HG03442 (cell line): ENCODE measurements around the gene GATAD2B.
"Not testable (repeated sequence)": the region's sequence is repeated elsewhere in the genome, so short reads cannot be mapped to it uniquely, and the experiment has no call there.

Source experiments
- ATAC-seq: cut with Tn5 transposase; IDR thresholded peaks from one replicate; pipeline ENCODE4 v1.9.1; 2021; ENCODE audit warnings: mild to moderate bottlenecking, moderate library complexity; ENCODE audit not compliant: unreplicated experiment

Gene GATAD2B

GRCh38 chr1:153798468-153798780 lies 124.3 kb downstream of the GATAD2B start:
- ATAC-seq, result no peak

GRCh38 chr1:153796786-153797659 lies 125.7 kb downstream of the GATAD2B start:
- peak; percentile 52 for ATAC-seq

DNA sequence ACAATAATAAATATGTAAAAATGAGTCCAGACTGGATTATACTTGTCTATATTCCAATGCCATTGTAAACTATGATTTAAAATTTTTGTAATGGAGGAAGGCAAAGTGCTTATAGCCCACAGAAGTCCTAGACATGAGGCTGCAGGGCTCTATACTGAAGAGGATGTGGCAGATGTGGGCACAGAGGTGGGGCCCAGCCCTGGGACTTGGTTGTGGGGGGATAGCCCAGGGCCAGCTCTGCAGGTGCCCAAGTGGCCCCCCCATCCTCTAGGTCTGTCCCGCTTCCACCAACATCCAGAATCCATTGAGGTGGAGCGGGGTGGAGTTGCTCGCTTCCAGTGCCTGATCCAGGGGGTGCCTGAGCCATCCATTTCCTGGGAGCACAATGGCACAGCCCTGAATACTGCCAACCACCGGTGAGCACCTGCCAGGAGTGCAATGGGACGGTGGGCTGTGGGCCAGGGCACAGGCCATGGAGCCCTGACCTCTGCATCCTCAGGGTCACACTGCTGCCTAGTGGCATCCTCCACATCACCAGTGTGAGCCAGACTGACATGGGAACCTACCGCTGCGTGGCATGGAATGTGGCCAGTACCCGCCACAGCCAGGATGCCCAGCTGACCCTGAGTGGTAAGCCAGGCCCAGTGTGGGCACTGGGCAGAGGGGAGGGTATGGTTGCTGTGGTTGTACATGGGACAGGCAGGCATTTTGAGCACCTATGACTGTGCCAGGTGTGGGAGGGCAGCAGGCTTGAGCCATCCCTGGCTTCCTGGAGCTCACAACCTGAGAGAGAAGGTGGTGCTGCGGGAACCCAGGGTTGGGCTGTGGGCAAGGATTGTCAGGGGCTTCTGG lies 126.6 kb downstream of the GATAD2B start:
- ATAC-seq, result no peak

- no peak for ATAC-seq
These were observed 127.4 kb downstream of the GATAD2B start for GRCh38 chr1:153795330-153795837.

DNA sequence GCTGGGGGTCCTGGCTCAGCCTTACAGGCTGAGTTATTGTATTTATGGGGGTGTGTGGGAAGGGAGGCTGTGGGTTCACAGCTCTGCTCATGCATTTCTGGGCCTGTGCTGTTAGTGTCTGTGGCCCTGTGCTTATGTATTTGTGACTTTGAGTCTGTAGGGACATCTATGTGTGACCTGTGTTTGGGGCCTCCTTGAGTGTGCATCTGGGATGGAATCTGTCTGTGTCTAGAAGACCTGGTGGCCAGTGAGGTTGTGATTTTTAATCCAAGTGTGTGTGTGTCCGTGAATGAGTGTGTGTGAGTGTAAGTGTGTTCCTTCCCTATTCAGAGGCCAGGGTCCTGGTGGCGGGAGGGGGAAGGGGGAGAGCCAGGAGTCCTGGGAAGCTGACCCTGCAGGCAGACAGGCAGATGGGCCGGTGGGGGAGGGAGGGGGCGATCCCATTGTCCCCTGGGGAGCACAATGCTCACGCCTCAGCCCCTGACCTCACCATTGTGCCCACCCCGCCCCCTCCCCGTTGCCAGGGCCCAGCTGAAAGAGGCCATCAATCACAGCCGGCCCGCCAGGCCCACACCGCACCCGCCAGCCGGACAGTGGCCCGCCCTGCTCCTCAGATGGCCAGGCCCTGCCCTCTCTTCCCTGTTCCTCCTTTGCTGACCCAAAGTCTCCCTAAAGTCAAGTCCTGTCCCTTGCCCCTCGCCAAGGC lies 128.0 kb downstream of the GATAD2B start:
- no peak for ATAC-seq

- no peak for ATAC-seq
These were observed 128.7 kb downstream of the GATAD2B start for GRCh38 chr1:153793973-153794615.

DNA sequence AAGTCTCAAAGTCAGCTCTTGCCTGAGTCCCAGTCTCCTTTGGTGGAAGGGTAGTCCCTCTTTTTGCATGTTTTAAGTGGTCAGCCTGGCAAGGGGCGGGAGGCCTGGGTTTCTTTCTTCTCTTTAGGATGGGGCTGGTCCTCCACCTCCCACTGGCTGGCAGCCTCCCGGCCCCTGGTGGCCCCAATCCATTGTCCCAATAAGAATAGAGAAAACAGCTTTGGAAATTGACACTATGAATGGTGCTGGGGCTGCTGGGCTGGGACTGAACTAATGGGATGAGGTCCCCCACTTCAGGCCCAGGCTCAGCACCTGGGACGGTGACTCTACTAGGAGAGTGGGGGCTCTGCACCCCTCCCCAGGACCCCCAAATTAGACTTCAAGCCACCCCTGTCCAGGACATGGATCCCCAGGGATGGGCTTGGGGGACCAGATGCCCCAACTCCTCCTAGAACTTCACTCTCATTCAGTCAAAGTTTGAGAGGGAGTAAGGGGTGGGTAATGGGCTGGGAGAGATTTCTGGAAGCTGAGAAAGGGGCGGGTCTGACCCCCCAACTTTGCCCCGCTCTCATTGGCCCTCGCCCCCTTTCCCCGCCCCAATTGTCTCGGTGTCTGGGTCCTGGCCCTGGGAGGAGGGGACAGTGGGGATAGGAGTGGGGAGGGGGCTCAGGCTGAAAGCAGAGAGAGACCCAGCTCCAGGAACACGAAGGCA lies 129.4 kb downstream of the GATAD2B start:
- ATAC-seq, result no peak

DNA sequence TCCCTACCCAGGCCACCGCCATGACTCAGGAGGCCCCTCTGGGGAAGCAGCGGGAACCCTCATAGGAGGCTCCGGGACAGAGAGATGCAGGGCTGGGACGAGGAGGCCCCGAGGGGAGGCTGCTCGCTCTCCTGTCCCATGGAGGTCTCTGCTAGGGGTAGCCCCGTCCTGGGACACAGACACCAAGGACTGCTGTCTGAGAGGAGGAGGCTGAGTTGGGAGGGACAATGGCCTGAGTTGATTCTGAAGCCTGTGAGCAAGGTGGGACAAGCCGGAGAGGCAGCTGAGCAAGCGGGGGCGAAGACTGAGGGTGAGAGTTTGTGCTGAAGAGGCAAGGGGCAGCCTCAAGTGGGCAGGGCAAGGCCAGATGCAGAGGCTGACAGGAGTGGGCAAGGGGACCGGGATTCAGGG lies 130.1 kb downstream of the GATAD2B start:
- ATAC-seq, result no peak

DNA sequence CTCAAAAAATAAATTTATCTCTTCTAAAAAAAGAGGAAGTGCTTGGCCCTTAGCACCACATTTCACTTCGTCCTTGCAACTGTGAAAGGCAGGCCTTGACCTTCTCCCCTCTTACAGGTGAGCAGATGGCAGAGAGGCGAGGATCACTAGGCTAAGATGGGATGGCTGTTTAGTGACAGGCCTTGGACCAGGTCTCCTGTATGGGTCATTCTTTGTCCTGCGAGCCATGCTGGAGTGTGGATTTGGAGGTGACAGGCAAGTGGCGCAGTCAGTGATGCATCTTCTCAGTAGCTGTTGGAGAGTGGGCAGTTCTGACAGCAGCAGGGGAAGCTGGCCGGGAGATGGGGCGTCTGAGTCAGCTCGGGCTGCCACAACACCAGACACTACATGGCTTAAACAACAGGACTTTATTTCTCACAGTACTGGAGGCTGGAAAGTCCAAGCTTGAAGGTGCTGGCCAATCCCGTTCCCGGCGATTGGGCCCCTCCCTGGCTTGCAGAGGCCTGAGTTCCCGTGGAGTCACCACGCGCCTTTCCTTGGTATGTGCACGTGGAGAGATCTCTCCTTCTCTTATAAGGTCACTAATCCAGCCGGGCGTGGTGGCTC lies 131.0 kb downstream of the GATAD2B start:
- ATAC-seq, result no peak

- peak; percentile 88 for ATAC-seq
These were observed 131.7 kb downstream of the GATAD2B start for GRCh38 chr1:153790966-153791647.

DNA sequence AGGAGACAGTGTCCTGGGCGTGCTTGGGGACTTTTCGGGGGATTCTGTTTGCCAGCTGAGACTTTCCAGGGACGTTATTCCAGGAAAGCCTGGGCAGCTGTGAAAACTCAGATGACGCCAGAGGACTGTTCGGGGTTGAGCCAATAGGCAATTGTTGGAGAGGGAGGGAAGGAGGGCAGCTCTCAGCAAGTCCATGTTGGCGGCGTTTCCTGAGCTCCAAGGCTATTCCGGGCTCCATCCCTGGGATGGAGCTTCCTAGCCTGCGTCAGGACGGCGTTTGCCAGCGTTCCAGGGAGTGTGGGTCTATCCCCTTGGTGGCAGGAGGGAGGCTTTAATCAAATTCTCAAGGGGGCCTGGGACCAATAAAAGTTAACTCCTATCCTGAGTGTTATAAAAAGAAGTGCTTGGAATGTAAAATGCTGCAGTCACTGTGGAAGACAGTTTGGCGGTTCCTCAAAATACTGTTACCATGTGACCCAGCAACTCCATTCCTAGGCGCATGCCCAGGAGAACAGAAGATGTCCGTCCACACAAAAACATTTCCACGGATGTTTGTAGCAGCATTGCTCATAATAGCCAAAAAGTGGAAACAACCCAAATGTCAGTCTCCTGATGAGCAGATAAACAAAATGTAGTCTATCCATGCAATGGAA lies 132.3 kb downstream of the GATAD2B start:
- ATAC-seq, result no peak

DNA sequence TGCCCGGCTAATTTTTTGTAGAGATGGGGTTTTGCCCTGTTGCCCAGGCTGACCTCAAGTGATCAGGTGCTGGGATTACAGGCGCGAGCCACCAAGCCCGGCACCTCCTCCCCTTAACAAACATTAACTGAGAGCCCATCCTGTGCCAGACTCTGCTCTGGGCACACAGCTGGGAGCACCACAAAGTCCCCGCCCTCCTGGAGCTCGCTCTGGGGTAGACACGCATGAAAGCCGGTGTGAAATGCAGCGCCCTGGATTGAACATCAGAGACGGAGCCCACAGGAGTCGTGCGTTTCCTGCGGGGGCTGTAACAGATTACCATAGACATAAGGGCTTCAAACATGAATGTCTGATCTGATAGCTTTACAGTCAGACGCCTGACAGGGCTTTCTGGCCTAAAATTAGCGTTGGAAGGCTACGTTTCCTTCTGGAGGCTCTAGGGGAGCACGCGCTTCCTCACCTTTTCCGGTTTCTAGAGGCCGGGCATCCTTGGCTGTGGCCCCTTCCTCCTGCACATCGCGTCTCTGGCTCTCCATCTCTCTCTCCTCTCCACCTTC lies 133.2 kb downstream of the GATAD2B start:
- ATAC-seq, result no peak

- ATAC-seq, result no peak
These were observed 136.6 kb downstream of the GATAD2B start for GRCh38 chr1:153786038-153786790.

GRCh38 chr1:153783233-153784190 lies 139.3 kb downstream of the GATAD2B start:
- peak; percentile 92 for ATAC-seq

DNA sequence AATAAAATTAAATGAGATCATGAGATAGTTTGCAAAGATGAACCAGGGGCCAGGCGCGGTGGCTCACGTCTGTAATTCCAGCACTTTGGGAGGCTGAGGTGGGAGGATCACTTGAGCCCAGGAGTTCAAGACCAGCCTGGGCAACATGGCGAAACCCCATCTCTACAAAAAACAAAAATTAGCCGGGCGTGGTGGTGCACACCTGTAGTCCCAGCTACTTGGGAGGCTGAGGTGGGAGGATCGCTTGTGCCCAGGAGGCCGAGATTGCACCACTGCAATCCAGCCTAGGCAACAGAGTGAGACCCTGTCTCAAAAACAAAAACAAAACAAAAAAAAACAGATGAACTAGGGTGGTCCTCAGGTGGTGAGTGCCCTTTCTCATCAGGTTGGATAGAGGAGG lies 140.1 kb downstream of the GATAD2B start:
- ATAC-seq, result not testable (repeated sequence)

DNA sequence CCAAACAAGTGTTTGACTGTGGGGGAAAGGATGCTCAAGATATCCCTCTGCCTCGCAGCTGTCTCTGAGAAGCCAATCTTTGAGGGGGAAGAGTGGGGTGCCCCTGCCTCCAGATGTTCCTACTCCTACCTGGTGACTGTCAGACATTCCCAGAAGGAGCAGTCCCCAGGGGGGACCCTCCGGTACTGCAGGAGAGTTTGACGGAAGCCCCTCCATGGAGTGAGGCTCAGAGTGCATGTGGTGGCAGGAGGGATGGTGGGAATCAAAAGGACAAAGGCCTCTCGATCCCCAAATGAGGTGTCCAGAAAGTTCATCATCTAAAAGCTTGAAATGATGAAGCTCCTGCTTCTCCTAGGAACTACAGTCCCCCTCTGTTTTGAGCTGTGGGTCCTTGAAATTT lies 142.2 kb downstream of the GATAD2B start:
- ATAC-seq, result no peak
